Mucosa of stomach (tissue), 1 donor: ENCODE results near the gene YBEY.

Experiments used
- H3K27me3 ChIP-seq: one replicate; pipeline ENCODE4 v1.7.0; 2013; ENCODE audit warnings: mild to moderate bottlenecking, low read length; ENCODE audit not compliant: control insufficient read depth, insufficient read depth
- H3K36me3 ChIP-seq: one replicate; pipeline ENCODE4 v1.7.0; 2013; ENCODE audit warnings: low read length; ENCODE audit not compliant: control insufficient read depth, insufficient read depth
- H3K4me1 ChIP-seq: one replicate; pipeline ENCODE4 v1.7.0; 2013; ENCODE audit warnings: mild to moderate bottlenecking, low read length; ENCODE audit not compliant: control insufficient read depth, insufficient read depth
- H3K4me3 ChIP-seq: one replicate; pipeline ENCODE4 v1.7.0; 2013; ENCODE audit warnings: low read length
- H3K9ac ChIP-seq: one replicate; pipeline ENCODE4 v1.7.0; 2013; ENCODE audit warnings: mild to moderate bottlenecking, low read length, moderate library complexity
- H3K9me3 ChIP-seq: one replicate; pipeline ENCODE4 v1.7.0; 2013; ENCODE audit warnings: mild to moderate bottlenecking, low read length, moderate library complexity; ENCODE audit not compliant: control insufficient read depth
- donor health status: Pancreatic carcinoma.

The YBEY gene

DNA sequence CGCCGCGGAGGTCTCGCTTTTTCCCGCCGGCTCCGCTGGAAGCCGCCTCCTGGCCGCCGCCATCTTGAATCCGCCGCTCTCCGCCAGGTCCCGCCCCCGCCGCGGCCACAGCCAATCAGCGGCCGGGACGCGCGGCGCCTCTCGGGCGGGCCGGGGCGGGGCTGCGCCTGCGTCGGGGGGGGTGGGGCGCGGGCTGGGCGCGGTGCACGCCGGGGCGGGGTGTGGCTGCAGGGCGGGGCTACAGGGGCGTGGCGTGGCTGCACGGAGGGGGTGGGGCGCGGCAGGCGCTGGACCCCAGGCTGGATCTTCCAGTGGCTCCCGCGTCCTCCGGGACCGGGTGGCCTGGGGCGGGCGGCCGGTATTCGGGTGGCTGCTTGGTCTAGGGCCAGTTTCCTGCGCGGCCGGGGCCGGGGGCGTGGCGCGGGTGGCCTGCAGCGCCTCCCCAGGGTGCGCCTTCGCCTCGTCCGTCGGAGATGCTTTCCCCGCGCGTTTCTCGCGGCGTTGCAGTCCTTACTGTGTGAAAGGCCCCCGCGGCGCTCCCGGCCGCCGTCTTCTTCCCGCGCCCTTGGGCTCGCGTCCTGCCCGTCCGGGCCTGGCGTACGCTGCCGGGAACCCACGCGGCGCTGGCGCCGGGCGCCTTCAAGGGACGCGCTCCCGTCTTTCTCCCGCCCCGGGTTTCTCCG is 38.4 kb downstream of the YBEY start:
- Histone ChIP-seq H3K9me3 (no peaks in the 10 kb centered on the region), H3K4me1 (peaks cover 8% of the 10 kb centered on the region), H3K9ac (peak overlapping the region; percentile 85), H3K27me3 (no peaks in the 10 kb centered on the region), H3K4me3 (peak overlapping the region; percentile 67), H3K36me3 (no peaks in the 10 kb centered on the region)

DNA sequence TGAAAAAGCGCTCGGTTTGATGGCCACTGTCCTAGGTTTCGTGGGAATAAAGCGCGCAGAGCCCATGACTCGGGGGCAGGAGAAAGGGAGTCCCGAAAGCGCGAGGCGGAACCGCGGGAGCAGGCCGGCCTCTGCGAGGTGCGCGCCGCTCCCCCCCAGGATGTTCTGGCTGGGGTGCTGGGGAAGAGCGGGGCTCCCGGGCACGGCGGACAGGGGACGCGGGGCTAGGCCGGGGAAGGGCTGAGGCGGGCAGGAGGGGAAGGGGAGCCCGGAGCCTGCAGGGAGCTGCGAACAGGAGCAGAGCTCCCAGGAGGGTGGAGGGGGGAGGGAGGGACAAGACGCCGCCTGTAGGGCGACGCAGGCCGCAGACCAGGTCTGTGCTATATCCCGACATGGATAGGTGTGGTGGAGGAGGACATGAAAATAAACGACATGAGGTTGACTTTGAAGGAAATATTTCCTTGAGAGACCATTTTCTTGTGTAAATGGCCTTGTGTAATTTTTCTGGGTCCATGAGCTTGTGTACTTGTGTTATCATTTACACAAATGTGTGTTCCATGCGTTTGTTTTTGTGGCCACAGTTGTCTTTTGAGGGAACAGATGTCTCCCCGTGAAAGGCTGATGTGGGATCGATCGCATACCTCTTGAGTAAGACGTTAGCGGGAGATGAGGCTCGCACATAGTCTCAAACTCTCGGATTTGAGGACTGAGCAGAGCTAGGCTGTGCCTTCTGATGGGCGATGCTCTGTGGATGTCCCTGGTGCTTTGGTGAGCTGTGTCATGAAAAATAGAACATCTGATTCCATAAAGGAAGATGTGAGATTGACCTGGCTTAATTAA is 39.2 kb downstream of the YBEY start:
- no peaks in the 10 kb centered on the region for H3K9me3 ChIP-seq
- H3K27me3 ChIP-seq = no peaks in the 10 kb centered on the region
- peak overlapping the region; percentile 60 for H3K9ac ChIP-seq
- peaks cover 8% of the 10 kb centered on the region for H3K4me1 ChIP-seq
- peak overlapping the region; percentile 60 for H3K4me3 ChIP-seq
- H3K36me3 ChIP-seq = no peaks in the 10 kb centered on the region

DNA sequence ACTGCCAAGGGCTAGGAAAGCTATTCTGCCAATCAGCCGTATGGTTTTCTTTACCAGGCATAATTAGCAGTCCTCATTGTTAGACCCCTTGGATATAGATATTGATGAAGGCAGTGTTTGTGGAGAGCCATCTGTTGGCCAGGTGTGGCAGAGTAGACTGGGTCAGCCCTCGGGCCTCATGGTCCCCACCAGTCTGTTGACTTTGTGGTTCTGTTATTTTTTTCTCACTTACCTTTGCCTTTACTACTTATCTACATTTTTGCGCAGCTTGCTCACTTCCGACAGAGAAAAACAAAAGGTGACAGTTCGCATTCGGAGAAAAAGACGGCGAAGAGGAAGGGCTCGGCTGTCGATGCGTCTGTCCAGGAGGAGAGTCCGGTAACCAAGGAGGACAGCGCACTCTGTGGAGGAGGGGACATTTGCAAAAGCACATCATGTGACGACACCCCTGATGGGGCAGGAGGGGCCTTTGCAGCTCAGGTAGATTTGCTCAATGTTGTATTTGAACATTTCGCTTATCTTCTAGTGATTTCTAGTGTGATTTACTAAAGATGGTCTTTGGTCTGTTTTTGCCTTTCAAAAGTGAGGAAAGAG is 40.1 kb downstream of the YBEY start:
- H3K4me3 ChIP-seq = no peak overlapping the region
- H3K9me3 ChIP-seq = no peaks in the 10 kb centered on the region
- no peaks in the 10 kb centered on the region for H3K27me3 ChIP-seq
- no peaks in the 10 kb centered on the region for H3K36me3 ChIP-seq
- H3K9ac ChIP-seq = no peak overlapping the region
- peaks cover 8% of the 10 kb centered on the region for H3K4me1 ChIP-seq

DNA sequence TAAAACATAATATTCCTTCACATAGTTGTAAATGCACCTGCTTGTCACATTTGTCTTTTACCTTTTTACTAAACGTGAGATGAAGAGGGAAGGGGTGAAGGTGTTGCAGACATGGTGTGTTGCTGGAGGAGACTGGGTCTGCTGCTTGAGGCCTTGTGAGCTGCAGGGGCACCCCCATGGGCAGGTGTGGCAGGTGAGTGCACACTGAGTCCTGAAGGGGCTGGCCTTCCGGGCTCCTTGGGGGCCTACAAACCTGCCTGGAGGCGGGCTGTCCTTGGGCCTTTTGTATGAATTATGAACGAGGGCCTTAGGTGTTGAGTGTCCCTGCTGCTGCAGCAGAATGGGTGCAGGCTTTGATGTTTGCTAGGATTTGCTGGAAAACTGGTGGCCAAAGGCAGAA is 41.6 kb downstream of the YBEY start:
- no peaks in the 10 kb centered on the region for H3K9me3 ChIP-seq
- no peak overlapping the region for H3K4me3 ChIP-seq
- no peaks in the 10 kb centered on the region for H3K36me3 ChIP-seq
- H3K27me3 ChIP-seq = no peaks in the 10 kb centered on the region
- no peaks in the 10 kb centered on the region for H3K4me1 ChIP-seq
- H3K9ac ChIP-seq = no peak overlapping the region

DNA sequence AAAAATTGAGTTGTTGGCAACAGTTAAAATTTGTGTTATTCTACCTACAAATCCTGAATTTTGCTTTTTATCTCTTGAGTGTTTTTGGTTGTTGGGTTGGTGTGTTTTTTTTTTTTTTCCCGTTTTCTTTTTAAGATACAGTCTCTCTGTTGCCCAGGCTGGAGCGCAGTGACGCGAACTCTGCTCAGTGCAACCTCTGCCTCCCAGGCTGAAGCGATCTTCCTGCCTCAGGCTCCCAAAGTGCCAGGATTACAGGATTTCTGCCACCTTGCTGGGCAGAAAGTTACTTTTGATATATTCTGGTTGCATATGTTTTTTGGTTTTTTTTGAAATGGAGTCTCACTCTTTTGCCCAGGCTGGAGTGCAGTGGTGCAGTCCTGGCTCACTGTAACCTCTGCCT is 42.0 kb downstream of the YBEY start:
- Histone ChIP-seq H3K9ac (no peak overlapping the region), H3K4me1 (no peaks in the 10 kb centered on the region), H3K36me3 (no peaks in the 10 kb centered on the region), H3K27me3 (no peaks in the 10 kb centered on the region), H3K4me3 (no peak overlapping the region), H3K9me3 (no peaks in the 10 kb centered on the region)

DNA sequence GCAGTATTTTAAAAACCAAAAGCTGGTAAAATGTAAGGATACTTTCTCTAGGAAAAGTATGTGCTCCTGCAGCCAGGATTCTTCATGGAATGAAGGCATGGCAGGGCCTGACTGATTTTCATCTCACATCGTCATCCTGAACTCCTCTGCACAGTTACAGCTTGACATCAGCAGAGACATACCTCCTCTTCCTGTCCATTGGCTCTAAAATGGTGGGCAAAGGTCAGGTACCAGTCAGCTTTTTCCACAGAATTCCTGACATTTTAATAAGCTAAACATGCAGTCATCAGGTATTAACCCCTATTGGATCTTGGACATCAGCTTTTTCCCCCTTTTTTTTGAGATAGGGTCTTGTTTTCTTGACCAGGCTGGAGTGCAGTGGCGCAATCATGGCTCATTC is 43.7 kb downstream of the YBEY start:
- Histone ChIP-seq H3K27me3 (no peaks in the 10 kb centered on the region), H3K4me3 (no peak overlapping the region), H3K36me3 (peaks cover under 1% of the 10 kb centered on the region), H3K9ac (no peak overlapping the region), H3K4me1 (no peaks in the 10 kb centered on the region), H3K9me3 (no peaks in the 10 kb centered on the region)

DNA sequence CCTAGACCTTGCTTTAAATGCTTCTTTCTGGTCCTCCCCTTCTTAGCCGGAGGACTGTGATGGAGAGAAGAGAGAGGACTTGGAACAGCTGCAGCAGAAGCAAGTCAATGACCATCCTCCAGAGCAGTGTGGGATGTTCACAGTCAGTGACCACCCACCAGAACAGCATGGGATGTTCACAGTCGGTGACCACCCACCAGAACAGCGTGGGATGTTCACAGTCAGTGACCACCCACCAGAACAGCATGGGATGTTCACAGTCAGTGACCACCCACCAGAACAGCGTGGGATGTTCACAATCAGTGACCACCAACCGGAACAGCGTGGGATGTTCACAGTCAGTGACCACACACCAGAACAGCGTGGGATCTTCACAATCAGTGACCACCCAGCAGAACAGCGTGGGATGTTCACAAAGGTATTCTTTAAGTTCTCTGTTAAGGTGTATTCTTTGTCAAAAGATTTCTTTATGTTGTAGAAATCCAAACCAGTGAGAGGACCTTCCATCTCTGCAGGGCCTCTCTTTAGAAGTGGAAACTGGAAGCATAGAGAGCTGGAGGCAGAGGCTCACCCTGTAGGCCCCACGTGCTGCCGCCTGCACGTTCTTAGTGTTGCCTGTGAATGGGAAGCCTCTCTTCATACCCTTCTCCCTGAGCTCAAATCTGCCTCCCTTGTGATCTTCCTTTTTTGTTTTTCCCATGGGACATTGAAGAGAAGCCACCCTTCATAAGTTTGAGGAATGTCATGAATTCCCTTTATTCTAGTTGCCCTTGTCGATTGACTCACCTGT is 48.4 kb downstream of the YBEY start:
- no peak overlapping the region for H3K4me3 ChIP-seq
- H3K9me3 ChIP-seq = no peaks in the 10 kb centered on the region
- H3K27me3 ChIP-seq = no peaks in the 10 kb centered on the region
- H3K4me1 ChIP-seq = no peaks in the 10 kb centered on the region
- peaks cover 6% of the 10 kb centered on the region for H3K36me3 ChIP-seq
- no peak overlapping the region for H3K9ac ChIP-seq

DNA sequence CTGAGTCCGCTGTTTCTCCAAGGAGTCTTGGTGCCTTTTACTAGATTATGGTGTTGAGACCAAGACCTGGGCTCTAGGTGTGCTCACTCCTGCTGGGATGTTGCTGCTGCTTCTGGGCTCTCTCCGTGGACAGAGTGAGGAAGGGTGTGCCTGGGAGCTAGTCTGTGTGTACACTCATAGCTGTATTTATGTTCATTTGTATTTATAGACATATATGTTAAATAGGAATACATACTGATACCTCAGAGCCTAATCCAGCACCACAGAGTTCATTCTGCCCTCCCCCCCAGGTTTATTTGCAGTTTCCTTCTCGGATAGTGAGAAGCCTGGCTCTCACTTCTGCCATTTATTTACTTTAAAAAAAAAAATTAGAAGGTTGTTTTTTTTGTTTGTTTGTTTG is 50.5 kb downstream of the YBEY start:
- H3K9ac ChIP-seq = no peak overlapping the region
- no peaks in the 10 kb centered on the region for H3K4me1 ChIP-seq
- H3K9me3 ChIP-seq = no peaks in the 10 kb centered on the region
- H3K27me3 ChIP-seq = no peaks in the 10 kb centered on the region
- peaks cover 6% of the 10 kb centered on the region for H3K36me3 ChIP-seq
- H3K4me3 ChIP-seq = no peak overlapping the region

DNA sequence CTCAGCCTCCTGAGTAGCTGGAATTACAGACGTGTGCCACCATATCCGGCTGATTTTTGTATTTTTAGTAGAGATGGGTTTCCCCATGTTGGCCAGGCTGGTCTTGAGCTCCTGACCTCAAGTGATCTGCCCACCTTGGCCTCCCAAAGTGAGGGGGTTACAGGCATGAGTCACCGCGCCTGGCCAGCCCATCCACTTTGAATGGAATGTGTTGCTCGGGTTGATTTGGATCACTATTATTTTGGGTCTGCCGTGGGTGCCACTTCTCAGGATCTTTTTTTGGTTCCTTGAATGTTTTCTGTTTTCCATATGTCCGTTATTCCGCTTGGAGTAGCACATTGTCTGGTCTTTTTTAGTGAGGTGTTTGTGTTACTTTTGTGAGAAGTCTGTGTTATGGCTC is 54.9 kb downstream of the YBEY start:
- no peaks in the 10 kb centered on the region for H3K4me1 ChIP-seq
- H3K27me3 ChIP-seq = no peaks in the 10 kb centered on the region
- H3K9ac ChIP-seq = no peak overlapping the region
- H3K4me3 ChIP-seq = no peak overlapping the region
- no peaks in the 10 kb centered on the region for H3K9me3 ChIP-seq
- no peaks in the 10 kb centered on the region for H3K36me3 ChIP-seq

DNA sequence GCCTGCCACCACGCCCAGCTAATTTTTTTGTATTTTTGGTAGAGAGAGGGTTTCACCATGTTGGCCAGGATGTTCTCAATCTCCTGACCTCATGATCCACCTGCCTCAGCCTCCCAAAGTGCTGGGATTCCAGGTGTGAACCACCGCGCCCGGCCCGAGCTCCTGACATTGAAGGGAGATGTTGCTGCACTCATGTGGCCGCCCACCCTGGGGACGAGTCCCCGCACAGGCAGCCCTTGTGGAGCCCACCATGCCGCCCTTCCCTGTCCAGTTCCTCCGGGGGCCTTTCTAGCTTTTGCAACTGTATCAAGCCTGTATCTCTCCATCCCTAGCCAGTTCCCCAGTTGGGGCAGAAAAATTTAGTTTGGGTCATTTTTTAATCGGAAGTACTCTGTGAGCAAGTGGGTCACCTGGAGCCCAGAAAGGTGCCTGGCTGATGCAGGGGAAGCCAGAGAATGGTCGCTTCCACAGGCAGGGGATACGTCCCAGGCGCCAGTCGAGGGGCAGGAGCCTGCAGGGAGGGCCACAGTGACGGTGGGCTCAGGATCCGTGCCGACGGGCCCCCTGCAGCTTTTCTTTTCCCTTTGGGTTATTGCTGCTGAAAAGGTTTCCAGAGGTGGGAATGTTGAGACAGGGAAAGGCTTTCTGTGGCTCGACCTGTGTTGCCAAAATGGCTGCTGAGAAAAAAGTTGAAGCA is 58.2 kb downstream of the YBEY start:
- no peaks in the 10 kb centered on the region for H3K27me3 ChIP-seq
- H3K4me3 ChIP-seq = no peak overlapping the region
- no peak overlapping the region for H3K9ac ChIP-seq
- H3K36me3 ChIP-seq = no peaks in the 10 kb centered on the region
- no peaks in the 10 kb centered on the region for H3K9me3 ChIP-seq
- no peaks in the 10 kb centered on the region for H3K4me1 ChIP-seq

DNA sequence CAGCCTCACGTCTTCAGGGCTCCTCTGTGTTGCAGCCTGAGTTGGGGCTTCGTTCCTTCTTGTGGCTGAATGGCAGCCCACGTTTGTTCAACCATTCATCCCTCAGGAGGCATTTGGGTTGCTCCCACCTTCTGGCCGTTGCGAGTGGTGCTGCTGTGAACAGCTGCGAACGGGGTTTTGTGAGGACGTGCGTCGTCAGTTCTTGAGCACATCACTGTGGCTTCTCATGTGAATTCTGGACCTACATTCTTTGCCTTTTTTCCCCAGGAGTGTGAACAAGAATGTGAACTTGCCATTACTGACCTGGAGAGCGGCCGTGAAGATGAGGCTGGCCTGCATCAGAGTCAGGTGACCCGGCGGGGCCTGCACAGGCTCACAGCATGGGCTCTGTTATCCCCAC is 59.7 kb downstream of the YBEY start:
- Histone ChIP-seq H3K4me1 (no peaks in the 10 kb centered on the region), H3K9ac (no peak overlapping the region), H3K4me3 (no peak overlapping the region), H3K9me3 (no peaks in the 10 kb centered on the region), H3K36me3 (no peaks in the 10 kb centered on the region), H3K27me3 (no peaks in the 10 kb centered on the region)
